ENCODE measurements around the gene SLC25A42. TPM values are rescaled to one million over a fixed set of nuclear protein-coding genes. Genes with fewer than 3 reads are reported as not detected.

Gene SLC25A42
- total RNA-seq, 1 donor from 2014 or later: 10.6 TPM

GRCh38 chr19:19078801-19079200, 15.0 kb downstream of the SLC25A42 start:
- no peak overlapping the region for H3K27ac Mint-ChIP-seq (ENCODE audit: unreplicated experiment)
- no peak overlapping the region for H3K4me3 Mint-ChIP-seq (ENCODE audit: unreplicated experiment)
- H3K36me3 Mint-ChIP-seq (ENCODE audit: unreplicated experiment): no peaks in the 10 kb centered on the region
- H3K9me3 Mint-ChIP-seq (ENCODE audit: unreplicated experiment): no peaks in the 10 kb centered on the region
- no peak for TF ChIP-seq CTCF (IDR thresholded peaks at IDR 0.05)
- no peak for DNase-seq (ENCODE audit: extremely low spot score, unreplicated experiment)
- no peaks in the 10 kb centered on the region for H3K27me3 Mint-ChIP-seq (ENCODE audit: unreplicated experiment)
- H3K4me1 Mint-ChIP-seq (ENCODE audit: unreplicated experiment): no peaks in the 10 kb centered on the region

GRCh38 chr19:19079571-19079970, 15.8 kb downstream of the SLC25A42 start:
- no peaks in the 10 kb centered on the region for H3K27me3 Mint-ChIP-seq (ENCODE audit: unreplicated experiment)
- no peaks in the 10 kb centered on the region for H3K9me3 Mint-ChIP-seq (ENCODE audit: unreplicated experiment)
- no peak overlapping the region for H3K27ac Mint-ChIP-seq (ENCODE audit: unreplicated experiment)
- no peak for TF ChIP-seq CTCF (IDR thresholded peaks at IDR 0.05)
- H3K4me3 Mint-ChIP-seq (ENCODE audit: unreplicated experiment): no peak overlapping the region
- no peaks in the 10 kb centered on the region for H3K4me1 Mint-ChIP-seq (ENCODE audit: unreplicated experiment)
- no peak for DNase-seq (ENCODE audit: extremely low spot score, unreplicated experiment)
- H3K36me3 Mint-ChIP-seq (ENCODE audit: unreplicated experiment): no peaks in the 10 kb centered on the region

- DNase-seq (ENCODE audit: extremely low spot score, unreplicated experiment): no peak
Observed at GRCh38 chr19:19081642-19082151, 17.9 kb downstream of the SLC25A42 start.

GRCh38 chr19:19083413-19084178, 19.8 kb downstream of the SLC25A42 start:
- no peak overlapping the region for H3K4me3 Mint-ChIP-seq (ENCODE audit: unreplicated experiment)
- H3K9me3 Mint-ChIP-seq (ENCODE audit: unreplicated experiment): no peaks in the 10 kb centered on the region
- no peak for TF ChIP-seq CTCF (IDR thresholded peaks at IDR 0.05)
- H3K27me3 Mint-ChIP-seq (ENCODE audit: unreplicated experiment): no peaks in the 10 kb centered on the region
- no peaks in the 10 kb centered on the region for H3K36me3 Mint-ChIP-seq (ENCODE audit: unreplicated experiment)
- DNase-seq (ENCODE audit: extremely low spot score, unreplicated experiment): no peak
- H3K27ac Mint-ChIP-seq (ENCODE audit: unreplicated experiment): no peak overlapping the region
- no peaks in the 10 kb centered on the region for H3K4me1 Mint-ChIP-seq (ENCODE audit: unreplicated experiment)

More at GRCh38 chr19:19081642-19082151, 17.9 kb downstream of the SLC25A42 start:
- Mint-ChIP-seq H3K4me3 (ENCODE audit: unreplicated experiment) (no peak overlapping the region), H3K27ac (ENCODE audit: unreplicated experiment) (no peak overlapping the region), H3K9me3 (ENCODE audit: unreplicated experiment) (no peaks in the 10 kb centered on the region), H3K36me3 (ENCODE audit: unreplicated experiment) (no peaks in the 10 kb centered on the region), H3K27me3 (ENCODE audit: unreplicated experiment) (no peaks in the 10 kb centered on the region), H3K4me1 (ENCODE audit: unreplicated experiment) (no peaks in the 10 kb centered on the region)
- no peak for TF ChIP-seq CTCF (IDR thresholded peaks at IDR 0.05)

GRCh38 chr19:19087676-19088075, 23.9 kb downstream of the SLC25A42 start:
- Mint-ChIP-seq H3K27ac (ENCODE audit: unreplicated experiment) (no peak overlapping the region), H3K9me3 (ENCODE audit: unreplicated experiment) (no peaks in the 10 kb centered on the region), H3K4me1 (ENCODE audit: unreplicated experiment) (no peaks in the 10 kb centered on the region), H3K36me3 (ENCODE audit: unreplicated experiment) (no peaks in the 10 kb centered on the region), H3K4me3 (ENCODE audit: unreplicated experiment) (no peak overlapping the region), H3K27me3 (ENCODE audit: unreplicated experiment) (no peaks in the 10 kb centered on the region)
- no peak for TF ChIP-seq CTCF (IDR thresholded peaks at IDR 0.05)
- DNase-seq (ENCODE audit: extremely low spot score, unreplicated experiment): no peak
